ENCODE results near the gene CEP162. TPM values are rescaled to one million over a fixed set of nuclear protein-coding genes. Genes with fewer than 3 reads are reported as not detected.
"Not testable (repeated sequence)": the region's sequence is repeated elsewhere in the genome, so short reads cannot be mapped to it uniquely, and the experiment has no call there.

The CEP162 gene
- total and polyA plus RNA-seq, 2 donors: 13.1 to 15.7 TPM

DNA sequence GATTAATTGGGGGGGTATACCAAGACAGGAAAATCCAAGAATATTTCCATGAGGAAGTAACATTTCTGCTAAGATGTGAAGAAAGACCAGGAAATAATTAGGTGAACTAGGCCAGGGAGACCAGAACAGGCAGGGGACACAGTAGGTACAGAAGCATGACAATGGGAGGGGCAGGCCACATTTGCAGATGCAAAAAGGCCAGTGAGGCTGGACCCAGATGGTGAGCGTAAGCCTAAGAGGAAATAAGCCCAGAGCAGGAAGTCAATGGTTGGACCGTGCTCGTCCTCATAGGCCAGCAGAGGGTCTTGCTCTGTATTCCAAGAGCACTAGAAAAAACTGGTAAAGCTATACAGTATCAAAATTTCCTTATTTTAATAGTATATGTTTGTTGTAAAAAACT, 9.4 kb downstream of the CEP162 start:
- Histone ChIP-seq H3K36me3 (ENCODE audit: control insufficient read depth in 2 of 2, insufficient read depth in 2 of 2, low read length in 1 of 2) (peaks cover 0 to 3% of the 10 kb centered on the region in 2 donors), H3K9me3 (ENCODE audit: control insufficient read depth in 2 of 2, insufficient read depth in 1 of 2, low read length in 1 of 2) (no peaks in the 10 kb centered on the region), H3K4me3 (ENCODE audit: low read length in 2 of 2) (no peak overlapping the region), H3K4me1 (ENCODE audit: control insufficient read depth in 2 of 2, insufficient read depth in 2 of 2, low read length in 2 of 2) (no peaks in the 10 kb centered on the region), H3K27me3 (ENCODE audit: control insufficient read depth in 2 of 2, insufficient read depth in 1 of 2, low read length in 1 of 2) (no peaks in the 10 kb centered on the region), H3K27ac (ENCODE audit: low read depth in 1 of 2, low read length in 1 of 2) (no peak overlapping the region)
- 90% methylated on average over 3 of the region's 3 CpGs for WGBS
- no peak for DNase-seq (ENCODE audit: low read depth in 6 of 9, low spot score in 9 of 9)

GRCh38 chr6:84213217-84213616, 14.2 kb downstream of the CEP162 start:
- DNase-seq (ENCODE audit: low read depth in 6 of 9, low spot score in 9 of 9): no peak
- no peaks in the 10 kb centered on the region for H3K4me1 ChIP-seq (ENCODE audit: control insufficient read depth in 2 of 2, insufficient read depth in 2 of 2, low read length in 2 of 2)
- H3K27me3 ChIP-seq (ENCODE audit: control insufficient read depth in 2 of 2, insufficient read depth in 1 of 2, low read length in 1 of 2): no peaks in the 10 kb centered on the region
- H3K36me3 ChIP-seq (ENCODE audit: control insufficient read depth in 2 of 2, insufficient read depth in 2 of 2, low read length in 1 of 2): peaks cover 7 to 12% of the 10 kb centered on the region in 2 donors
- 99% methylated on average over 1 of the region's 1 CpG for WGBS
- no peaks in the 10 kb centered on the region for H3K9me3 ChIP-seq (ENCODE audit: control insufficient read depth in 2 of 2, insufficient read depth in 1 of 2, low read length in 1 of 2)
- no peak overlapping the region for H3K27ac ChIP-seq (ENCODE audit: low read depth in 1 of 2, low read length in 1 of 2)
- H3K4me3 ChIP-seq (ENCODE audit: low read length in 2 of 2): no peak overlapping the region

DNA sequence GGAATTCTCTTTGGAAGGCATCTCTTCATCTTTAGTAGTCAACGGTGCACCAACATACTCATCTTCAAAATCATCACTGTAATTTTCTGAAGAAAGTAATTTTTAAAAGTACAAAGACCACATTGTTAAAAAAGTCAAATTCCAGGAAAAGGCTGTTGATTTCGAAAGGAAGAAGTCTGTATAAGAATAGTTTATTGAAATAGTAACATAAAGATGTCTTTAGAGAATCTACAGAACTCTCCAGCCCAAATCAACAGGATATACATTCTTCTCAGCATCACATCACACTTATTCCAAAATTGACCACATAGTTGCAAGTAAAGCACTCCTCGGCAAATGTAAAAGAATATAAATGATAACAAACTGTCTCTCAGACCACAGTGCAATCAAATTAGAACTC, 23.4 kb downstream of the CEP162 start:
- 98% methylated on average over 3 of the region's 3 CpGs for WGBS
- Histone ChIP-seq H3K36me3 (ENCODE audit: control insufficient read depth in 2 of 2, insufficient read depth in 2 of 2, low read length in 1 of 2) (peaks cover 3 to 6% of the 10 kb centered on the region in 2 donors), H3K4me1 (ENCODE audit: control insufficient read depth in 2 of 2, insufficient read depth in 2 of 2, low read length in 2 of 2) (no peaks in the 10 kb centered on the region), H3K9me3 (ENCODE audit: control insufficient read depth in 2 of 2, insufficient read depth in 1 of 2, low read length in 1 of 2) (no peaks in the 10 kb centered on the region), H3K4me3 (ENCODE audit: low read length in 2 of 2) (no peak overlapping the region), H3K27ac (ENCODE audit: low read depth in 1 of 2, low read length in 1 of 2) (no peak overlapping the region), H3K27me3 (ENCODE audit: control insufficient read depth in 2 of 2, insufficient read depth in 1 of 2, low read length in 1 of 2) (no peaks in the 10 kb centered on the region)
- DNase-seq (ENCODE audit: low read depth in 6 of 9, low spot score in 9 of 9): no peak

DNA sequence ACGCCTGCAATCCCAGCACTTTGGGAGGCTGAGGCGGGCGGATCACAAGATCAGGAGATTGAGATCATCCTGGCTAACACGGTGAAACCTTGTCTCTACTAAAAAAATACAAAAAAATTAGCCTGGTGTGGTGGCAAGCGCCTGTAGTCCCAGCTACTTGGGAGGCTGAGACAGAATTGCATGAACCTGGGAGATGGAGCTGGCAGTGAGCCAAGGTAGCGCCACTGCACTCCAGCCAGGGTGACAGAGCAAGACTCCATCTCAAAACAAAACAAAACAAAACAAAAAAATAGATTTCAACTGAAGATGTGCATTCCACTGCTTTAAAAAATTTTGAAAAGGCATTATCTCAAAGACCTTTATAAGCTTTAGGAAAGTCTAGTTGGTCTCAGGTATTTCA, 27.5 kb downstream of the CEP162 start:
- H3K4me1 ChIP-seq (ENCODE audit: control insufficient read depth in 2 of 2, insufficient read depth in 2 of 2, low read length in 2 of 2); H3K36me3 ChIP-seq (ENCODE audit: control insufficient read depth in 2 of 2, insufficient read depth in 2 of 2, low read length in 1 of 2): not testable (repeated sequence)
- WGBS: 98% methylated on average over 6 of the region's 6 CpGs

DNA sequence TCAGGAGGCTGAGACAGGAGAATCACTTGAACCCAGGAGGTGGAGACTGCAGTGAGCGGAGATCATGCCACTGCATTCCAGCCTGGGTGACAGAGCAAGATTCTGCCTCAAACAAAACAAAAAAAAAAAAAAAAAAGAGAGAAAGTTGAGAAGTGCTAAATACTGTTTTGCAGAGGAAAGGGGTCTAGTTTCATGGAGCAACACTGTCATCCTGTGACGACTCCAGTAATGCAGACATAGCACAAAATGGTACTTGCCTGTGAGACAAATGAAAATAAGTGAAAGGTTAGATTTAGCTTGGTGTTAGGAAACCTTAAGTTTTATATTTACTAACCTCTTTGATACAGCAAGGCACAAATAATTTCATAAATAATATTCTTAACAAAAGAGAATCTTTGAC, 29.7 kb downstream of the CEP162 start:
- no peaks in the 10 kb centered on the region for H3K9me3 ChIP-seq (ENCODE audit: control insufficient read depth in 2 of 2, insufficient read depth in 1 of 2, low read length in 1 of 2)
- WGBS: 95% methylated on average over 2 of the region's 2 CpGs
- H3K27ac ChIP-seq (ENCODE audit: low read depth in 1 of 2, low read length in 1 of 2): no peak overlapping the region
- no peaks in the 10 kb centered on the region for H3K27me3 ChIP-seq (ENCODE audit: control insufficient read depth in 2 of 2, insufficient read depth in 1 of 2, low read length in 1 of 2)
- H3K4me1 ChIP-seq (ENCODE audit: control insufficient read depth in 2 of 2, insufficient read depth in 2 of 2, low read length in 2 of 2): no peaks in the 10 kb centered on the region
- H3K36me3 ChIP-seq (ENCODE audit: control insufficient read depth in 2 of 2, insufficient read depth in 2 of 2, low read length in 1 of 2): peaks cover 0 to 11% of the 10 kb centered on the region in 2 donors
- H3K4me3 ChIP-seq (ENCODE audit: low read length in 2 of 2): no peak overlapping the region
- no peak for DNase-seq (ENCODE audit: low read depth in 6 of 9, low spot score in 9 of 9)

More for the DNA sequence above, 27.5 kb downstream of the CEP162 start:
- not testable (repeated sequence) for H3K27me3 ChIP-seq (ENCODE audit: control insufficient read depth in 2 of 2, insufficient read depth in 1 of 2, low read length in 1 of 2); H3K9me3 ChIP-seq (ENCODE audit: control insufficient read depth in 2 of 2, insufficient read depth in 1 of 2, low read length in 1 of 2); DNase-seq (ENCODE audit: low read depth in 6 of 9, low spot score in 9 of 9); H3K4me3 ChIP-seq (ENCODE audit: low read length in 2 of 2); H3K27ac ChIP-seq (ENCODE audit: low read depth in 1 of 2, low read length in 1 of 2)

- H3K36me3 ChIP-seq (ENCODE audit: control insufficient read depth in 2 of 2, insufficient read depth in 2 of 2, low read length in 1 of 2): peaks cover 8 to 24% of the 10 kb centered on the region in 2 donors
These were observed 34.2 kb downstream of the CEP162 start for GRCh38 chr6:84193114-84193708.

DNA sequence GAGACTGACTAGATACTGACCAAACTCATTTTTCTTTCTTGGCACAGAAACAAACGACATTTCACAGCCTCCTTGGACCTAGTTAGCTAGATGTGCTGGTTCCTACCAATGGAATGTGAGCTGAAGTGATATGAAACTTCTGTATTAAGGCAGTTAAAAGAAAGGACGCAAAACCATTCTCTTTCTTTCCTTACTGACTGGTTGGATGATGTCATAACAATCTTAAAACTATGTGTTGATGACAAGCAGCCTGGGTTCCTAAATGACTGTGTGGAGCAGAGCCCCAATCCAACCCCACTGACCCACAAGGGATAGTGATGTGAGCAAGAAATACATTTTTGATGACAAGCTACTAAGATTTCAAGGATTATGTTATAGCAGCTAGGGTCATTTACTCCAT, 35.6 kb downstream of the CEP162 start:
- H3K4me3 ChIP-seq (ENCODE audit: low read length in 2 of 2): no peak overlapping the region
- H3K9me3 ChIP-seq (ENCODE audit: control insufficient read depth in 2 of 2, insufficient read depth in 1 of 2, low read length in 1 of 2): no peaks in the 10 kb centered on the region
- H3K4me1 ChIP-seq (ENCODE audit: control insufficient read depth in 2 of 2, insufficient read depth in 2 of 2, low read length in 2 of 2): no peaks in the 10 kb centered on the region
- H3K36me3 ChIP-seq (ENCODE audit: control insufficient read depth in 2 of 2, insufficient read depth in 2 of 2, low read length in 1 of 2): peaks cover 8 to 21% of the 10 kb centered on the region in 2 donors
- H3K27me3 ChIP-seq (ENCODE audit: control insufficient read depth in 2 of 2, insufficient read depth in 1 of 2, low read length in 1 of 2): no peaks in the 10 kb centered on the region
- 97% methylated on average over 2 of the region's 2 CpGs for WGBS
- H3K27ac ChIP-seq (ENCODE audit: low read depth in 1 of 2, low read length in 1 of 2): no peak overlapping the region
- DNase-seq (ENCODE audit: low read depth in 6 of 9, low spot score in 9 of 9): no peak

More at GRCh38 chr6:84193114-84193708, 34.2 kb downstream of the CEP162 start:
- 99% methylated on average over 2 of the region's 2 CpGs for WGBS
- no peak for DNase-seq (ENCODE audit: low read depth in 6 of 9, low spot score in 9 of 9)
- Histone ChIP-seq H3K4me3 (ENCODE audit: low read length in 2 of 2) (no peak overlapping the region), H3K9me3 (ENCODE audit: control insufficient read depth in 2 of 2, insufficient read depth in 1 of 2, low read length in 1 of 2) (no peaks in the 10 kb centered on the region), H3K27me3 (ENCODE audit: control insufficient read depth in 2 of 2, insufficient read depth in 1 of 2, low read length in 1 of 2) (no peaks in the 10 kb centered on the region), H3K27ac (ENCODE audit: low read depth in 1 of 2, low read length in 1 of 2) (no peak overlapping the region), H3K4me1 (ENCODE audit: control insufficient read depth in 2 of 2, insufficient read depth in 2 of 2, low read length in 2 of 2) (no peaks in the 10 kb centered on the region)

DNA sequence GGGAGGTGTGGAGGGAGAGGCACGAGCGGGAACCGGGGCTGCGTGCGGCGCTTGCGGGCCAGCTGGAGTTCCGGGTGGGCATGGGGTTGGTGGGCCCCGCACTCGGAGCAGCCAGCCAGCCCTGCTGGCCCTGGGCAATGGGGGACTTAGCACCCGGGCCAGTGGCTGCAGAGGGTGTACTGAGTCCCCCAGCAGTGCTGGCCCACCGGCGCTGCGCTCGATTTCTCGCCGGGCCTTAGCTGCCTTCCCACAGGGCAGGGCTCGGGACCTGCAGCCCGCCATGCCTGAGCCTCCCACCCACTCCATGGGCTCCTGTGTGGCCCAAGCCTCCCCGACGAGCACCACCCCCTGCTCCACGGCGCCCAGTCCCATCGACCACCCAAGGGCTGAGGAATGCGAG, 38.1 kb downstream of the CEP162 start:
- not testable (repeated sequence) for H3K4me1 ChIP-seq (ENCODE audit: control insufficient read depth in 2 of 2, insufficient read depth in 2 of 2, low read length in 2 of 2); H3K9me3 ChIP-seq (ENCODE audit: control insufficient read depth in 2 of 2, insufficient read depth in 1 of 2, low read length in 1 of 2); DNase-seq (ENCODE audit: low read depth in 6 of 9, low spot score in 9 of 9); H3K27me3 ChIP-seq (ENCODE audit: control insufficient read depth in 2 of 2, insufficient read depth in 1 of 2, low read length in 1 of 2); H3K27ac ChIP-seq (ENCODE audit: low read depth in 1 of 2, low read length in 1 of 2); H3K4me3 ChIP-seq (ENCODE audit: low read length in 2 of 2)
- WGBS: 98% methylated on average over 21 of the region's 25 CpGs
- H3K36me3 ChIP-seq (ENCODE audit: control insufficient read depth in 2 of 2, insufficient read depth in 2 of 2, low read length in 1 of 2): peaks cover 10 to 29% of the 10 kb centered on the region in 2 donors

DNA sequence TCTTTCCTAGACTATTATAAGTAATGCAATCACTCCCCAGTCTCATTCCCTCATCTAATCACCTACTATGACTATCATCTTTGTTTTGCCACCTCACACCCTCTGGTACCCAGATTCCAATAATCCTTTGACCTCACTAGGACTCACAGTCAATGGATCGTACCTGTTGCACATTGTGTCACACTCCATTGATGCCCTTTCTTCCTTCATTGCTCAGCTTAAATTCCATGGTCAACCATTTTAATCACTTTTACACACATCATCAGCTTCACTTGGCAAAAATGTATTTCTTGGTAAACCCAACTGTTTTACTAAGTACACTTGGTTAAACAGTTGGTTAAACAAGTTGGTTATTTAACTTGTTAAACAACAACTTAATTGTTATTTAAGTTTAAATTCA, 44.0 kb downstream of the CEP162 start:
- H3K36me3 ChIP-seq (ENCODE audit: control insufficient read depth in 2 of 2, insufficient read depth in 2 of 2, low read length in 1 of 2): peaks cover 7 to 9% of the 10 kb centered on the region in 2 donors
- no peaks in the 10 kb centered on the region for H3K9me3 ChIP-seq (ENCODE audit: control insufficient read depth in 2 of 2, insufficient read depth in 1 of 2, low read length in 1 of 2)
- no peak overlapping the region for H3K27ac ChIP-seq (ENCODE audit: low read depth in 1 of 2, low read length in 1 of 2)
- DNase-seq (ENCODE audit: low read depth in 6 of 9, low spot score in 9 of 9): no peak
- WGBS: 97% methylated on average over 1 of the region's 1 CpG
- no peaks in the 10 kb centered on the region for H3K27me3 ChIP-seq (ENCODE audit: control insufficient read depth in 2 of 2, insufficient read depth in 1 of 2, low read length in 1 of 2)
- H3K4me1 ChIP-seq (ENCODE audit: control insufficient read depth in 2 of 2, insufficient read depth in 2 of 2, low read length in 2 of 2): no peaks in the 10 kb centered on the region
- H3K4me3 ChIP-seq (ENCODE audit: low read length in 2 of 2): no peak overlapping the region
